Stimulated activated CD4-positive, alpha-beta T cell treated with anti-CD3 and anti-CD28 coated beads, TNF-alpha, amount 100 ng/mL, for 24 hours (primary cell): ENCODE measurements around the gene LCE4A.

ENCODE experiments used
- DNase-seq, 3 experiments: peaks; one replicate each; pipeline ENCODE4 v3.0.0-alpha.2; 2020; ENCODE audit warnings: low read depth in 3 of 3

Gene LCE4A

GRCh38 chr1:152745765-152746444 is 37.9 kb downstream of the LCE4A start:
- no peak for DNase-seq

DNA sequence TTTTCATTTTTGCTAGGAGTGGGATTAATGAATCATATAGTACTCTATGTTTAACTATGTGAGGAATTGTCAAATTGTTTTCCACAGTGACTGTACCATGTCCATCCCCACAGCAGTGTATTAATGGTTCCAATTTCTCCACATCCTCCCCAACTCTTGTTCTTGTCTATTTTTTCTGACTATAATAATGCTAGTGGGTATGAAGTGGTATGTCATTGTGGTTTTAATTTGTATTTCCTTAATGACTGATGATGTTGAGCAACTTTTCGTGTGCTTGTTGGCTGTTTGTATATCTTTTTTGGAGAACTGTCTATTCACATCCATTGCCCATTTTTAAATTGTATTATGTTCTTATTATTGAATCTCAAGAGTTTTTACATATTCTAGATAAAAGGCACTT is 39.9 kb downstream of the LCE4A start:
- DNase-seq: no peak

- no peak for DNase-seq
Observed at GRCh38 chr1:152752225-152752624, 44.3 kb downstream of the LCE4A start.

- no peak for DNase-seq
Observed at GRCh38 chr1:152753586-152753985, 45.6 kb downstream of the LCE4A start.

- DNase-seq: no peak
Observed at GRCh38 chr1:152756872-152757271, 48.9 kb downstream of the LCE4A start.

DNA sequence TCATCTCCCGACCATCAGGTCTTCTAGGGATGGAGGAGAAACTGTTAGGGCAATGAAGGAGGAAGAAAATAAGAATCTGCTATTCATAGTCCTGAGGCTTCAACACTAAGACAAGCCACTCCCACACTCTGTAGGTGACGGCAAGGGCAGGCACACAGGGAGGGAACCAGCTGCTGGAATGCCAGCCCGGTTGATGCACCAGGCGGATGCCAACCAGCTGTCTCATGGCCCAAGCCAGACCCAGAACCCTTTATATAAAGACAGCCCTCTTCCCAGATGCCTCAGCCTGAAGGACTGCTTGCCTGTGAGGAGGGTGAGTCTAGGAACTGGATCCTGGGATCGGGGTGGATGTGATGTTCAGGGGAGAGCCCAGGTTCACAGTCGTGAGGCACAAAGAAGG is 49.8 kb downstream of the LCE4A start, which contains the start of gene KPRP:
Gene KPRP, plus strand, starts transcription at position 279 of the 400 bp plus-strand sequence. CDS start 1,564 bp downstream, outside the sequence.
- DNase-seq: no peak

GRCh38 chr1:152758636-152759035 is 50.7 kb downstream of the LCE4A start:
- DNase-seq: no peak
